PFSK-1 (cell line): Measurements from ENCODE around the gene PPP1R9A.

Experiments
- FOXP2 ChIP-seq: optimal IDR thresholded peaks from 2 replicates; pipeline ENCODE3; 2011; ENCODE audit warnings: borderline replicate concordance, control low read depth, inconsistent platforms; ENCODE audit not compliant: insufficient read depth; ENCODE audit errors: extremely low read length, extremely low read depth
- POLR2AphosphoS5 ChIP-seq: IDR thresholded peaks from 2 replicates; pipeline ENCODE4 v1.6.1; 2012; ENCODE audit warnings: low read depth, mild to moderate bottlenecking, control low read depth, low read length, moderate library complexity
- SIN3A ChIP-seq: IDR thresholded peaks from 2 replicates; pipeline ENCODE4 v1.6.1; 2012; ENCODE audit warnings: mild to moderate bottlenecking, low read length, moderate library complexity, borderline replicate concordance; ENCODE audit not compliant: insufficient read depth
- TAF1 ChIP-seq: IDR thresholded peaks from 2 replicates; pipeline ENCODE4 v1.6.1; 2012; ENCODE audit warnings: low read length, control low read depth, borderline replicate concordance; ENCODE audit not compliant: insufficient read depth
- TF ChIP-seq, protein P1 (sequence below), 2 experiments: IDR thresholded peaks; 2 replicates each; pipeline versions ENCODE4 v1.6.1 to v1.8.0; 2011 to 2012; ENCODE audit warnings: low read depth in 2 of 2, low read length in 2 of 2, control low read depth in 1 of 2, inconsistent platforms in 1 of 2, mild to moderate bottlenecking in 1 of 2, moderate library complexity in 1 of 2; ENCODE audit not compliant: insufficient read depth in 1 of 2

The PPP1R9A gene

DNA sequence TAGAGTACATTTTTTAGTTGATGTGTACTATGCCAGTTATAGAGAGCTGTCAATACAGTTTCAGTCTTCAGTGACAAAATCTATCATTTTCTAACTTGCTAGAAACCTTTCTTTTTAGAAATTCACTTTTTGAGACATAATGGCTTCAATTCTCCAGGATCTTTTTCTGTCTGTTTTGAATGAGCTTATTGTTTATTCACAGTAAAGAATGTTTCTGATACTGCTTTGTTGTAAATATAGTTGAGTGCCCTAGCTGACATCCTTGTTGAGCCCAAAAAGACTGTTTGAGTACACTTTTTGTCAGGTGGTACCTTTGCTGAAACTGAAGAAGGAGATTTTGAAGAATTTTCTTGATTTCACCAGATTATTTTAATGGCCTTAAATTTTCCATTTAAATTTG, 139.9 kb downstream of the PPP1R9A start:
- TF ChIP-seq POLR2AphosphoS5 = no peak
- TF ChIP-seq TAF1 = no peak
- TF ChIP-seq, protein P1, sequence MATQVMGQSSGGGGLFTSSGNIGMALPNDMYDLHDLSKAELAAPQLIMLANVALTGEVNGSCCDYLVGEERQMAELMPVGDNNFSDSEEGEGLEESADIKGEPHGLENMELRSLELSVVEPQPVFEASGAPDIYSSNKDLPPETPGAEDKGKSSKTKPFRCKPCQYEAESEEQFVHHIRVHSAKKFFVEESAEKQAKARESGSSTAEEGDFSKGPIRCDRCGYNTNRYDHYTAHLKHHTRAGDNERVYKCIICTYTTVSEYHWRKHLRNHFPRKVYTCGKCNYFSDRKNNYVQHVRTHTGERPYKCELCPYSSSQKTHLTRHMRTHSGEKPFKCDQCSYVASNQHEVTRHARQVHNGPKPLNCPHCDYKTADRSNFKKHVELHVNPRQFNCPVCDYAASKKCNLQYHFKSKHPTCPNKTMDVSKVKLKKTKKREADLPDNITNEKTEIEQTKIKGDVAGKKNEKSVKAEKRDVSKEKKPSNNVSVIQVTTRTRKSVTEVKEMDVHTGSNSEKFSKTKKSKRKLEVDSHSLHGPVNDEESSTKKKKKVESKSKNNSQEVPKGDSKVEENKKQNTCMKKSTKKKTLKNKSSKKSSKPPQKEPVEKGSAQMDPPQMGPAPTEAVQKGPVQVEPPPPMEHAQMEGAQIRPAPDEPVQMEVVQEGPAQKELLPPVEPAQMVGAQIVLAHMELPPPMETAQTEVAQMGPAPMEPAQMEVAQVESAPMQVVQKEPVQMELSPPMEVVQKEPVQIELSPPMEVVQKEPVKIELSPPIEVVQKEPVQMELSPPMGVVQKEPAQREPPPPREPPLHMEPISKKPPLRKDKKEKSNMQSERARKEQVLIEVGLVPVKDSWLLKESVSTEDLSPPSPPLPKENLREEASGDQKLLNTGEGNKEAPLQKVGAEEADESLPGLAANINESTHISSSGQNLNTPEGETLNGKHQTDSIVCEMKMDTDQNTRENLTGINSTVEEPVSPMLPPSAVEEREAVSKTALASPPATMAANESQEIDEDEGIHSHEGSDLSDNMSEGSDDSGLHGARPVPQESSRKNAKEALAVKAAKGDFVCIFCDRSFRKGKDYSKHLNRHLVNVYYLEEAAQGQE (IDR thresholded peaks at IDR 0.05; ENCODE audit: insufficient read depth in 1 of 2, low read depth in 2 of 2, low read length in 2 of 2) = no peak
- no peak for TF ChIP-seq SIN3A
- no peak for TF ChIP-seq FOXP2

DNA sequence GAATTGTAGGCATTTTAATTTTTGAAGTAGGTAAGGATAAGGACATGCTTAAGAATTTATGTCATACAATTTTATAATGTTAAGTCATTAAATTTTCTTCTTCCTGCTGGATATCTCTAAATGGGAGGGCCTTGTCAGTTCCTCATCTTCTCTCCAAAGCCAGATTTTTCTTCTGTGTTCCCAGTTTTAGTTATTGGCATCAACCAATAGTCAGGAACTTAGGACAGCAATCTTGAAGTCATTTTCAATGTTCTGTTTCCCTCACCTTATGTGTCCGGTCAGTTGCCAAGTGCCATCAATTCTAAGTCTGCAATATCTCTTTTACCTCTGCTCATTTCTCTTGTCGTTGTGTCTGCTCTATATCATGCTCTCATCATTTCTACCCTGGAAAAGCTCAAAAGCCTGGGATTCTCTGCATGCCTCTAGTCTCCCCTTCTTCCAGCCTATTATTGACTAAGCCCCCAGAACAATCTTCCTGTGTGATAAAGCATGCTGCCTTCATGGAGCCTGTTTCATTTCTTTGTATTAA, 145.2 kb downstream of the PPP1R9A start:
- TF ChIP-seq, protein P1 (IDR thresholded peaks at IDR 0.05; ENCODE audit: insufficient read depth in 1 of 2, low read depth in 2 of 2, low read length in 2 of 2) = no peak
- TF ChIP-seq TAF1 = no peak
- no peak for TF ChIP-seq POLR2AphosphoS5
- TF ChIP-seq SIN3A = no peak
- TF ChIP-seq FOXP2 = no peak

DNA sequence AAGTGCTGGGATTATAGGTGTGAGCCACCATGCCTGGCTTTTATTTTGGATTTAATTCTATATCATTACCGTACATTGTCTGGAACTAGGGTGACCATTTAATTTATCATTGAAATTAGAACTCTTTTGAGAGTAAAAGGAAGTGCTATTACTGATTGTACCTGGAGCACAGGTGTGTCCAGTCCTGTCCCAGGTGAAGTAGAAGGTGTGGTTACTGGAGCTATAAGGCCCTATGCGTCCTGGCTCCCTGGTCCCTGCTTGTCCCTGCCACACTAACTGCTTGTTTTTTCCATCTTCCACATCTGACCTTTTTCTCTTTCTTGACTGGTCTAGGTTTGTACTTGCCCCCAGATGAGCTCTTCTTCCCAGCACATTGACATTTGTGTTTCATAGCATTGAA, 147.0 kb downstream of the PPP1R9A start:
- TF ChIP-seq, protein P1 (IDR thresholded peaks at IDR 0.05; ENCODE audit: insufficient read depth in 1 of 2, low read depth in 2 of 2, low read length in 2 of 2) = no peak
- TF ChIP-seq SIN3A (no peak), FOXP2 (no peak), TAF1 (no peak), POLR2AphosphoS5 (no peak)

DNA sequence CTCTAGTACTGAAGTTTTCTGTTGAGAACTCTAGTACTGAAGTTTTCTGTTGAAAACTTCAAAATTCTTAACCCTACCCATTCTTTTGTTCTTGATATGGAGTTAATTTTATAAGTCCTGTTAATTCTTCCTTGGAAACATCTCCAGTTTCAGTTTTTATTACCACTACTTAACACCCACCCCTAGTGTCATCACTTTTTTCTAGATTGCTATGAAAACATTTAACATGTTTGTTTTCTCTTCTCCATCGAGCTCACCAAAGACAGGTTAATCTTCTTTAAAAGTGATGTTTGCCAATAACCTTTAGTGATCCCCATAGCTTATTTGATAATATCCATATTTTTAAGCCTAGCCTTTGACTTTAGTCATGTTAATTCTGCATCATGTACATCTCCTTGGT, 147.9 kb downstream of the PPP1R9A start:
- TF ChIP-seq SIN3A (no peak), POLR2AphosphoS5 (no peak), TAF1 (no peak)

DNA sequence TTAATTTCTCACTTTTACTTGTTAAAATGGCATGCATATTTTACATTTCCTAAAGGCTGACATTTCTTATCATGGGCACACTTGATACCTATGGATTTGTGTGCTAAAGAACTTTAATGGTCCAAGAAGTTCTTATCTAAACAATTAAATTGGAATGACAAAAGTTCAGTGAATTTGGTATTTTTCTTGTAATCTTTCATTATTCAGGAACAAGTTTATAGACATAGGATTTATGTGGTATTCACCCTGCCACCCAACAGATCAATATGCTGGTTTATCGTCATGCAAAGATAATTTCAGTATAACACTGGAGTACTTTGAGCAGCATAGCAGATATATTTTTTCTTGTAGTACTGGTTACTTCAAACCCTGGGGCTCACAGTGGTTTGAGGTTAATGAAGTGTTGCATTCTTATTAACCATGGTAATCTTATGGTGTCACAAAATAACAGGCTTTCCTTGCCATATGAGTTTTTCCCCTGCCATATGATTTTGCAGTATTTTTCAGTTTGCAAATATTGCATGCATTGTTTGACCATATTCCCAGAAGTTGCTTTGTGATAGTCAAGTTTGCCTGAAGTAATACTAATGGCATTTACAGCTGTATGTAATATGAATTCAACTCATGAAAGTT, 148.8 kb downstream of the PPP1R9A start:
- no peak for TF ChIP-seq FOXP2
- TF ChIP-seq POLR2AphosphoS5 = no peak
- no peak for TF ChIP-seq TAF1
- TF ChIP-seq SIN3A = no peak
- TF ChIP-seq, protein P1 (IDR thresholded peaks at IDR 0.05; ENCODE audit: insufficient read depth in 1 of 2, low read depth in 2 of 2, low read length in 2 of 2) = no peak
